H9 (cell line): ENCODE measurements around the gene ZNF784. TPM values are rescaled to one million over a fixed set of nuclear protein-coding genes. Genes with fewer than 3 reads are reported as not detected.

Experiments
- DNase-seq: peaks from one replicate; pipeline ENCODE4 v3.0.0-alpha.2; 2017
- H2AFZ ChIP-seq: one replicate; pipeline ENCODE4 v1.6.1; 2013; ENCODE audit warnings: mild to moderate bottlenecking, low read length, control low read depth, moderate library complexity
- H2AK5ac ChIP-seq: 2 replicates; pipeline ENCODE4 v1.6.1; 2013; ENCODE audit warnings: low read length, control low read depth, mixed read lengths; ENCODE audit not compliant: insufficient read length
- H2BK120ac ChIP-seq: one replicate; pipeline ENCODE4 v1.6.1; 2013; ENCODE audit warnings: low read depth, mild to moderate bottlenecking, low read length, control low read depth, inconsistent platforms; ENCODE audit not compliant: poor library complexity, severe bottlenecking
- H2BK12ac ChIP-seq: 2 replicates; pipeline ENCODE4 v1.6.1; 2013; ENCODE audit warnings: low read length, control low read depth, mixed read lengths, low read depth; ENCODE audit not compliant: insufficient read length
- H2BK15ac ChIP-seq: 2 replicates; pipeline ENCODE4 v1.6.1; 2013; ENCODE audit warnings: low read depth, low read length, control low read depth
- H2BK20ac ChIP-seq: one replicate; pipeline ENCODE4 v1.6.1; 2013; ENCODE audit warnings: low read depth, mild to moderate bottlenecking, low read length, control low read depth, inconsistent platforms; ENCODE audit not compliant: poor library complexity, severe bottlenecking
- H2BK5ac ChIP-seq: 2 replicates; pipeline ENCODE4 v1.6.1; 2013; ENCODE audit warnings: low read length, control low read depth, mixed read lengths; ENCODE audit not compliant: insufficient read length
- H3K14ac ChIP-seq: 2 replicates; pipeline ENCODE4 v1.6.1; 2013; ENCODE audit warnings: low read length, control low read depth; ENCODE audit not compliant: insufficient read depth
- H3K18ac ChIP-seq: 2 replicates; pipeline ENCODE4 v1.6.1; 2013; ENCODE audit warnings: low read depth, mild to moderate bottlenecking, mixed read lengths, low read length, control low read depth; ENCODE audit not compliant: insufficient read length
- H3K23ac ChIP-seq: 2 replicates; pipeline ENCODE4 v1.6.1; 2013; ENCODE audit warnings: low read length, control low read depth, mixed read lengths, low read depth; ENCODE audit not compliant: insufficient read length
- H3K23me2 ChIP-seq: 2 replicates; pipeline ENCODE4 v1.6.1; 2013; ENCODE audit warnings: low read depth, mild to moderate bottlenecking, mixed read lengths, low read length, control low read depth; ENCODE audit not compliant: insufficient read length, poor library complexity, severe bottlenecking
- H3K27ac ChIP-seq: 2 replicates; pipeline ENCODE4 v1.5.1; 2013; ENCODE audit warnings: low read length, control low read depth, mixed read lengths, low read depth; ENCODE audit not compliant: insufficient read length
- H3K27me3 ChIP-seq: 2 replicates; pipeline ENCODE4 v1.6.1; 2013; ENCODE audit warnings: low read length, control low read depth, inconsistent platforms; ENCODE audit not compliant: insufficient read depth
- H3K4ac ChIP-seq: 2 replicates; pipeline ENCODE4 v1.6.1; 2013; ENCODE audit warnings: low read depth, mild to moderate bottlenecking, control low read depth, inconsistent platforms, low read length, moderate library complexity
- H3K4me1 ChIP-seq: 2 replicates; pipeline ENCODE4 v1.6.1; 2013; ENCODE audit warnings: low read length, control low read depth, inconsistent platforms; ENCODE audit not compliant: insufficient read depth
- H3K4me2 ChIP-seq: 2 replicates; pipeline ENCODE4 v1.6.1; 2013; ENCODE audit warnings: low read length, control low read depth, mixed read lengths; ENCODE audit not compliant: insufficient read length, insufficient read depth
- H3K56ac ChIP-seq: 2 replicates; pipeline ENCODE4 v1.6.1; 2013; ENCODE audit warnings: low read depth, mild to moderate bottlenecking, mixed read lengths, low read length, control low read depth; ENCODE audit not compliant: insufficient read length
- H3K79me1 ChIP-seq: 2 replicates; pipeline ENCODE4 v1.6.1; 2013; ENCODE audit warnings: low read depth, mild to moderate bottlenecking, moderate library complexity, low read length, control low read depth, inconsistent platforms; ENCODE audit not compliant: insufficient read depth, poor library complexity, severe bottlenecking
- H3K79me2 ChIP-seq: 2 replicates; pipeline ENCODE4 v1.6.1; 2013; ENCODE audit warnings: low read length, control low read depth, inconsistent platforms; ENCODE audit not compliant: insufficient read depth
- H3K9ac ChIP-seq: 2 replicates; pipeline ENCODE4 v1.6.1; 2013; ENCODE audit warnings: low read length, control low read depth, mixed read lengths; ENCODE audit not compliant: insufficient read length; ENCODE audit errors: extremely low read depth
- H3K9me3 ChIP-seq: one replicate; pipeline ENCODE4 v1.6.1; 2013; ENCODE audit warnings: low read depth, low read length, inconsistent platforms; ENCODE audit not compliant: control insufficient read depth
- H3T11ph ChIP-seq: one replicate; pipeline ENCODE4 v1.6.1; 2013; ENCODE audit warnings: mild to moderate bottlenecking, low read length, control low read depth, inconsistent platforms
- H4K20me1 ChIP-seq: one replicate; pipeline ENCODE4 v1.6.1; 2013; ENCODE audit not compliant: control insufficient read depth, insufficient read length, insufficient read depth
- H4K5ac ChIP-seq: 2 replicates; pipeline ENCODE4 v1.6.1; 2013; ENCODE audit warnings: low read depth, mild to moderate bottlenecking, mixed read lengths, low read length, control low read depth; ENCODE audit not compliant: insufficient read length
- H4K8ac ChIP-seq: replicated peaks from 2 replicates; pipeline ENCODE4 v1.6.1; 2013; ENCODE audit warnings: low read length, control low read depth, mixed read lengths, low read depth; ENCODE audit not compliant: insufficient read length
- H4K91ac ChIP-seq: 2 replicates; pipeline ENCODE4 v1.6.1; 2013; ENCODE audit warnings: low read depth, mild to moderate bottlenecking, moderate library complexity, mixed read lengths, low read length, control low read depth; ENCODE audit not compliant: insufficient read length
- H3K27ac Mint-ChIP-seq, 3 experiments: 2 replicates in 2 of 3; 3 replicates in 1 of 3; pipeline ENCODE4 v1.8.0; 2020 to 2021; ENCODE audit warnings: mixed read lengths in 3 of 3, mild to moderate bottlenecking in 1 of 3, moderate library complexity in 1 of 3
- H3K27me3 Mint-ChIP-seq: 2 replicates; pipeline ENCODE4 v1.8.0; 2021; ENCODE audit warnings: low read depth, mild to moderate bottlenecking, moderate library complexity, mixed read lengths
- H3K36me3 Mint-ChIP-seq, 3 experiments: 2 replicates in 2 of 3; 3 replicates in 1 of 3; pipeline ENCODE4 v1.8.0; 2020 to 2021; ENCODE audit warnings: low read depth in 3 of 3, mixed read lengths in 3 of 3; ENCODE audit not compliant: insufficient read depth in 1 of 3
- H3K4me1 Mint-ChIP-seq, 2 experiments: 2 replicates each; pipeline ENCODE4 v1.8.0; 2020; ENCODE audit warnings: mixed read lengths in 2 of 2
- H3K4me3 Mint-ChIP-seq, 2 experiments: 2 replicates in 1 of 2; 3 replicates in 1 of 2; pipeline ENCODE4 v1.8.0; 2020 to 2021; ENCODE audit warnings: mild to moderate bottlenecking in 2 of 2, mixed read lengths in 2 of 2, moderate library complexity in 1 of 2
- H3K9me3 Mint-ChIP-seq, 2 experiments: 2 replicates in 1 of 2; 3 replicates in 1 of 2; pipeline ENCODE4 v1.8.0; 2020; ENCODE audit warnings: mild to moderate bottlenecking in 2 of 2, mixed read lengths in 2 of 2, moderate library complexity in 1 of 2
- CTCF ChIP-seq: fragments of 200-600 bp; sonication (generic); conservative IDR thresholded peaks from 3 replicates; pipeline ENCODE4 v1.8.0; 2021; ENCODE audit warnings: antibody characterized with exemption, mild to moderate bottlenecking
- WGBS: extraction: QIAGEN DNeasy Blood & Tissue Kit; methylation state at CpG from one replicate; pipeline ENCODE4 v1.1.7; 2013; ENCODE audit warnings: missing lambda C conversion rate, low lambda C conversion rate, mixed read lengths; ENCODE audit not compliant: insufficient read length; ENCODE audit errors: extremely low coverage; 5-methylcytosine and 5-hydroxymethylcytosine counted together
- total RNA-seq: library from RNA; stranded (reverse); gene quantifications from 2 replicates; pipeline ENCODE4 v1.2.1, GENCODE V29; 2021

ZNF784 gene
- total RNA-seq, 1 experiment from 2014 or later, result 10.7 TPM

GRCh38 chr19:55598034-55598433 lies 26.3 kb downstream of the ZNF784 start:
- DNase-seq, result peak; percentile 85
- Mint-ChIP-seq H3K4me1 (peaks cover 20 to 29% of the 10 kb centered on the region in 2 experiments), H3K9me3 (peaks cover 0 to 2% of the 10 kb centered on the region in 2 experiments; a peak in 1 of 5 replicates), H3K27ac (peak overlapping the region in 2 of 3 experiments; percentile 81 to 86; a peak in 3 of 7 replicates), H3K36me3 (peaks cover 28 to 32% (median 32%) of the 10 kb centered on the region in 3 experiments; a peak in 6 of 7 replicates), H3K4me3 (peak overlapping the region in 1 of 2 experiments; percentile 61; a peak in 4 of 5 replicates), H3K27me3 (no peaks in the 10 kb centered on the region)
- Histone ChIP-seq H2AFZ (no peak overlapping the region), H2BK12ac (no peak overlapping the region), H3K79me1 (no peaks in the 10 kb centered on the region), H4K8ac (no peak overlapping the region), H2BK120ac (no peak overlapping the region), H4K5ac (no peak overlapping the region), H3K4ac (no peak overlapping the region), H3K27ac (no peak overlapping the region), H3K56ac (no peak overlapping the region), H4K20me1 (no peaks in the 10 kb centered on the region), H3K23me2 (no peaks in the 10 kb centered on the region), H3K79me2 (no peaks in the 10 kb centered on the region), H2AK5ac (no peak overlapping the region), H2BK5ac (no peak overlapping the region), H2BK20ac (no peak overlapping the region), H4K91ac (no peak overlapping the region), H3K18ac (no peak overlapping the region), H3K14ac (no peak overlapping the region), H3T11ph (no peak overlapping the region), H3K23ac (no peak overlapping the region), H3K9me3 (no peaks in the 10 kb centered on the region), H2BK15ac (no peak overlapping the region), H3K27me3 (no peaks in the 10 kb centered on the region), H3K4me1 (peaks cover 2% of the 10 kb centered on the region; the same call in 1 of the 2 replicates), H3K4me2 (peak overlapping the region; percentile 51), H3K9ac (no peak overlapping the region)
- no peak for TF ChIP-seq CTCF
- no CpG with 5 or more reads among the region's 9 CpGs for WGBS
